IMR-90 (cell line): Measurements from ENCODE around the gene GPER1. TPM values are rescaled to one million over a fixed set of nuclear protein-coding genes. Genes with fewer than 3 reads are reported as not detected.

Experiments used
- ATAC-seq: fragments of 200-7000 bp; cut with Tn5 transposase; 2 replicates; pipeline ENCODE4 v1.9.1; 2020; ENCODE audit warnings: low read depth, mild to moderate bottlenecking, moderate library complexity
- BruUV-seq: library from RNA; stranded (reverse); fragments of 400-500 nt; replicated peaks from 2 replicates; lab custom pipeline; 2021; lab: Mats Ljungman, UMichigan
- CTCF ChIA-PET: fragments of 300-600 bp; formaldehyde crosslinking; extraction: SDS; loops from one replicate; lab custom pipeline; 2021; ENCODE audit warnings: antibody characterized with exemption; lab: Yijun Ruan, JAX
- POLR2A ChIA-PET: fragments of 300-600 bp; sonication (Branson Sonifier 250); formaldehyde crosslinking; loops from one replicate; lab custom pipeline; 2022; ENCODE audit warnings: antibody characterized with exemption; ENCODE audit not compliant: unreplicated experiment; lab: Charles Lee
- DNase-seq: peaks from one replicate; pipeline ENCODE4 v3.0.0; 2013
- H2AFZ ChIP-seq: replicated peaks from 2 replicates; pipeline ENCODE3; 2013; ENCODE audit warnings: low read length, mild to moderate bottlenecking; ENCODE audit not compliant: poor library complexity
- H2AK5ac ChIP-seq: 2 replicates; pipeline ENCODE4 v1.6.1; 2013; ENCODE audit warnings: low read depth, low read length, inconsistent platforms
- H2AK9ac ChIP-seq: replicated peaks from 2 replicates; pipeline ENCODE3; 2013; ENCODE audit warnings: mild to moderate bottlenecking, low read depth, low read length, moderate library complexity; ENCODE audit not compliant: poor library complexity
- H2BK120ac ChIP-seq: 2 replicates; pipeline ENCODE4 v1.6.1; 2013; ENCODE audit warnings: low read depth, low read length, inconsistent platforms
- H2BK15ac ChIP-seq: 3 replicates; pipeline ENCODE4 v1.6.1; 2013; ENCODE audit warnings: low read depth, low read length, inconsistent platforms
- H2BK20ac ChIP-seq: 2 replicates; pipeline ENCODE4 v1.6.1; 2013; ENCODE audit warnings: low read depth, mild to moderate bottlenecking, inconsistent platforms, low read length, moderate library complexity
- H2BK5ac ChIP-seq: 2 replicates; pipeline ENCODE4 v1.6.1; 2013; ENCODE audit warnings: mild to moderate bottlenecking, low read depth, low read length, inconsistent platforms; ENCODE audit not compliant: poor library complexity, severe bottlenecking
- H3K14ac ChIP-seq: replicated peaks from 2 replicates; pipeline ENCODE4 v1.6.1; 2013; ENCODE audit warnings: low read depth, low read length, inconsistent platforms
- H3K18ac ChIP-seq: 2 replicates; pipeline ENCODE4 v1.6.1; 2013; ENCODE audit warnings: low read depth, low read length, control low read depth
- H3K23ac ChIP-seq: 2 replicates; pipeline ENCODE4 v1.6.1; 2013; ENCODE audit warnings: low read depth, low read length, inconsistent platforms
- H3K27ac ChIP-seq: 2 replicates; pipeline ENCODE4 v1.5.1; 2013; ENCODE audit warnings: mild to moderate bottlenecking, control low read depth, low read length; ENCODE audit not compliant: insufficient read depth
- H3K27me3 ChIP-seq: 2 replicates; pipeline ENCODE4 v1.6.1; 2013; ENCODE audit warnings: low read length; ENCODE audit not compliant: control insufficient read depth, insufficient read depth
- H3K36me3 ChIP-seq: 2 replicates; pipeline ENCODE4 v1.6.1; 2013; ENCODE audit warnings: low read length, mixed read lengths; ENCODE audit not compliant: control insufficient read depth, insufficient read depth
- H3K4ac ChIP-seq: 2 replicates; pipeline ENCODE4 v1.6.1; 2013; ENCODE audit warnings: low read depth, low read length, inconsistent platforms
- H3K4me1 ChIP-seq: 2 replicates; pipeline ENCODE4 v1.6.1; 2013; ENCODE audit warnings: low read length, mixed read lengths; ENCODE audit not compliant: control insufficient read depth, insufficient read depth
- H3K4me2 ChIP-seq: 2 replicates; pipeline ENCODE4 v1.6.1; 2013; ENCODE audit warnings: low read depth, mild to moderate bottlenecking, control low read depth, low read length, moderate library complexity
- H3K4me3 ChIP-seq: 2 replicates; pipeline ENCODE4 v1.5.1; 2013; ENCODE audit warnings: low read depth, mild to moderate bottlenecking, control low read depth, low read length, moderate library complexity; ENCODE audit not compliant: insufficient read depth
- H3K56ac ChIP-seq: 2 replicates; pipeline ENCODE4 v1.6.1; 2013; ENCODE audit warnings: low read length, inconsistent platforms; ENCODE audit not compliant: insufficient read depth; ENCODE audit errors: extremely low read depth
- H3K79me1 ChIP-seq, 2 experiments: 2 replicates each; pipeline ENCODE4 v1.6.1; 2013; ENCODE audit warnings: low read length in 2 of 2, inconsistent platforms in 1 of 2, low read depth in 1 of 2
- H3K9ac ChIP-seq: 2 replicates; pipeline ENCODE4 v1.6.1; 2013; ENCODE audit warnings: low read depth, low read length, control low read depth
- H3K9me1 ChIP-seq: 2 replicates; pipeline ENCODE4 v1.6.1; 2013; ENCODE audit warnings: low read length, inconsistent platforms; ENCODE audit not compliant: insufficient read depth
- H3K9me3 ChIP-seq: 2 replicates; pipeline ENCODE4 v1.6.1; 2013; ENCODE audit warnings: low read length; ENCODE audit not compliant: control insufficient read depth, insufficient read depth
- H4K20me1 ChIP-seq: 2 replicates; pipeline ENCODE4 v1.6.1; 2013; ENCODE audit warnings: low read length, inconsistent platforms; ENCODE audit not compliant: insufficient read depth
- H4K5ac ChIP-seq: 2 replicates; pipeline ENCODE4 v1.6.1; 2013; ENCODE audit warnings: mild to moderate bottlenecking, low read depth, low read length, control low read depth
- H4K8ac ChIP-seq, 2 experiments: 2 replicates each; pipeline ENCODE4 v1.6.1; 2013; ENCODE audit warnings: low read depth in 2 of 2, low read length in 2 of 2, control low read depth in 1 of 2, inconsistent platforms in 1 of 2
- H4K91ac ChIP-seq: 2 replicates; pipeline ENCODE4 v1.6.1; 2013; ENCODE audit warnings: low read depth, low read length, inconsistent platforms; ENCODE audit not compliant: insufficient read depth
- BHLHE40 ChIP-seq: fragments of 150-350 bp; IDR thresholded peaks from 2 replicates; pipeline ENCODE4 v1.6.1; 2016; ENCODE audit warnings: mild to moderate bottlenecking, low read depth, low read length
- CEBPB ChIP-seq: IDR thresholded peaks from 2 replicates; pipeline ENCODE4 v1.6.1; 2012; ENCODE audit warnings: low read depth, low read length, improper control_type of control experiment
- CHD1 ChIP-seq: IDR thresholded peaks from 2 replicates; pipeline ENCODE4 v1.6.1; 2012; ENCODE audit warnings: low read depth, low read length, improper control_type of control experiment
- FOS ChIP-seq: fragments of 150-350 bp; IDR thresholded peaks from 2 replicates; pipeline ENCODE4 v1.6.1; 2016; ENCODE audit warnings: low read depth, low read length
- NFE2L2 ChIP-seq: fragments of 150-350 bp; IDR thresholded peaks from 2 replicates; pipeline ENCODE4 v1.6.1; 2016; ENCODE audit warnings: low read depth, mild to moderate bottlenecking, low read length
- POLR2A ChIP-seq: IDR thresholded peaks from 2 replicates; pipeline ENCODE4 v1.6.1; 2012; ENCODE audit warnings: mild to moderate bottlenecking, low read depth, low read length
- RCOR1 ChIP-seq: IDR thresholded peaks from 2 replicates; pipeline ENCODE4 v1.6.1; 2012; ENCODE audit warnings: mild to moderate bottlenecking, low read length, improper control_type of control experiment; ENCODE audit not compliant: insufficient replicate concordance
- RFX5 ChIP-seq: IDR thresholded peaks from 2 replicates; pipeline ENCODE4 v1.8.0; 2012; ENCODE audit warnings: low read depth, mild to moderate bottlenecking, low read length, moderate library complexity
- SMC3 ChIP-seq: fragments of 150-350 bp; IDR thresholded peaks from 2 replicates; pipeline ENCODE4 v1.6.1; 2016; ENCODE audit warnings: low read depth, mild to moderate bottlenecking, antibody characterized with exemption, low read length, moderate library complexity
- WGBS, 2 experiments: methylation state at CpG; one replicate each; pipeline versions ENCODE4 v1.1.5 to v1.1.7; 2013; ENCODE audit warnings: missing lambda C conversion rate in 2 of 2; ENCODE audit not compliant: insufficient read length in 1 of 2; ENCODE audit errors: extremely low coverage in 2 of 2; 5-methylcytosine and 5-hydroxymethylcytosine counted together
- dilution Hi-C: fragments of 300-500 bp; cut with HindIII; formaldehyde crosslinking; loops from one replicate; pipeline ENCODE4 v1.14.3; 2018; ENCODE audit warnings: low sequenced_read_pairs; ENCODE audit not compliant: unreplicated experiment
- in situ Hi-C: fragments of 300-500 bp; cut with MboI; formaldehyde crosslinking; loops from 3 replicates; pipeline ENCODE4 v1.14.3; 2019; ENCODE audit warnings: low sequenced_read_pairs, inconsistent platforms, mixed read lengths
- intact Hi-C: fragments of 100-400 bp; cut with micrococcal nuclease; formaldehyde crosslinking; loops from 2 replicates; pipeline ENCODE4 v1.10.0; 2022
- polyA plus RNA-seq, 3 experiments: library from polyadenylated mRNA; depleted of rRNA; stranded (reverse); fragments of >200 nt; gene quantifications; 2 replicates each; pipeline ENCODE4 v1.2.3, GENCODE V29; 2012; ENCODE audit warnings: low replicate concordance in 1 of 3
- total RNA-seq: library from RNA; depleted of rRNA; stranded (reverse); fragments of >200 nt; gene quantifications from 2 replicates; pipeline ENCODE4 v1.2.3, GENCODE V29; 2012
- TF ChIP-seq, protein P1 (sequence below): fragments of 150-350 bp; IDR thresholded peaks from 2 replicates; pipeline ENCODE4 v1.6.1; 2016; ENCODE audit warnings: low read depth, mild to moderate bottlenecking, low read length, moderate library complexity, borderline replicate concordance
- TF ChIP-seq, protein P2 (sequence below): conservative IDR thresholded peaks from 2 replicates; pipeline ENCODE4 v1.5.1; 2012; ENCODE audit warnings: mild to moderate bottlenecking, low read depth, low read length, improper control_type of control experiment

GPER1 gene
- total and polyA plus RNA-seq, 2 of the 4 experiments (the other 2 are of a cell fraction): 2.0 to 5.8 TPM

DNA sequence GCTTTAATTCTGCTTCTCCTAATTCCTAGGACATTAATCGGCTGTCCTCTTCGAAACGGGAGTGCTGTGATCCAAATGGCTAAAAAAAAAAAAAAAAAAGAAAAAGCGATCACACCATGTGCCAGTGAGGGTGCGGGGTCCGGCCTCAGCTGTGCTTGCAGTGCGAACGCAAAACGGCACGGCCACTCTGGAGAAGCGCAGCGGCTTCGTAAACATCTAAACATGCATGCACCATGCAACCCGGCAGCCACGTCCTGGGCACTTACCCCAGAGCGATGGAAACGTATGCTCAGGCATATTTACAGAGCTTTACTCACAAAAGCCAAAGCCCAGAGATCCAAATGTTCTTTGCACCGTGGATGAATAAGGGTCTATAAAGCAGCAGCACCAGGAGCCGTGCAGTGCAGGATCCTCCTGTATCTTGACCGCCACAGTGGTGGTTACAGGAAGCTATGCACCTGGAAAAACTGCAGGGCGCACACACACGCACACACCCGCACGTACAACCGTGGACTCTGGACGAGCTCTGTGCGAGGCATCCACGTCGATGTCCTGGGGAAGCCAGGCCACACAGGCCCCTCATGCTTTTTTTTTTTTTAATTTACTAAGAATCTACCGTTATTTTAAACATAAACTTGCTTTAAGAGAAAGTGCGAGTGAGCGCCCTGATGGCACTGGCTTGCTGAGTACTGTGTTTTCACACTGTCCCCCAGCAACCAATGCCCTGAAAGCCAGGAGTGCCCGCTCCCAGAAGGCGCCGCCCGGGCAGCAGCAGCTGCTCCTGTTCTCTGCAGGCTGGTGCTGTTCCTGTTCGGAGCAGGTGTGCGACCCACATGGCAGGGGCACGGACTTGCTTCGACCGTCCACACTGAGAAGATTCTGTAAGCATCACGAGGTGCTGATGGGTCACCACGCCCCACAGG is 25.0 kb downstream of the GPER1 start:
- no peak overlapping the region for H2BK15ac ChIP-seq
- DNase-seq (no peak), ATAC-seq (no peak)
- H3K9me3 ChIP-seq: no peaks in the 10 kb centered on the region
- dilution Hi-C loops (no loop called here), intact Hi-C loops (no loop called here), in situ Hi-C loops (no loop called here)
- H3K14ac ChIP-seq: no peak overlapping the region
- H3K4ac ChIP-seq: no peak overlapping the region
- H2BK20ac ChIP-seq: no peak overlapping the region
- no peak overlapping the region for H2AK9ac ChIP-seq
- no peak overlapping the region for H2AFZ ChIP-seq
- H3K79me1 ChIP-seq: peaks cover 0 to 18% of the 10 kb centered on the region in 2 experiments; a peak in 3 of 4 replicates
- CTCF ChIA-PET: interaction anchor here (0.6 to 1.4 kb wide), 2 partner anchors 25 to 63 kb away, joined by 3 to 7 read pairs; partner anchors contain the start of gene GPER1
- H3K36me3 ChIP-seq: no peaks in the 10 kb centered on the region; the same call in 1 of the 2 replicates
- H2BK120ac ChIP-seq: no peak overlapping the region
- H3K4me2 ChIP-seq: no peak overlapping the region
- no peak overlapping the region for H3K18ac ChIP-seq
- H2BK5ac ChIP-seq: no peak overlapping the region
- H2AK5ac ChIP-seq: no peak overlapping the region
- no peak overlapping the region for H4K5ac ChIP-seq
- H3K9me1 ChIP-seq: no peaks in the 10 kb centered on the region
- H3K4me1 ChIP-seq: no peaks in the 10 kb centered on the region
- BruUV-seq: no TSS peak
- H4K8ac ChIP-seq: no peak overlapping the region
- no peak overlapping the region for H3K4me3 ChIP-seq
- no peak overlapping the region for H3K56ac ChIP-seq
- POLR2A ChIA-PET: no interaction called here
- TF ChIP-seq, protein P1, sequence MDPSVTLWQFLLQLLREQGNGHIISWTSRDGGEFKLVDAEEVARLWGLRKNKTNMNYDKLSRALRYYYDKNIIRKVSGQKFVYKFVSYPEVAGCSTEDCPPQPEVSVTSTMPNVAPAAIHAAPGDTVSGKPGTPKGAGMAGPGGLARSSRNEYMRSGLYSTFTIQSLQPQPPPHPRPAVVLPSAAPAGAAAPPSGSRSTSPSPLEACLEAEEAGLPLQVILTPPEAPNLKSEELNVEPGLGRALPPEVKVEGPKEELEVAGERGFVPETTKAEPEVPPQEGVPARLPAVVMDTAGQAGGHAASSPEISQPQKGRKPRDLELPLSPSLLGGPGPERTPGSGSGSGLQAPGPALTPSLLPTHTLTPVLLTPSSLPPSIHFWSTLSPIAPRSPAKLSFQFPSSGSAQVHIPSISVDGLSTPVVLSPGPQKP: no peak
- no peak for TF ChIP-seq POLR2A
- no peak for TF ChIP-seq SMC3
- TF ChIP-seq, protein P2, sequence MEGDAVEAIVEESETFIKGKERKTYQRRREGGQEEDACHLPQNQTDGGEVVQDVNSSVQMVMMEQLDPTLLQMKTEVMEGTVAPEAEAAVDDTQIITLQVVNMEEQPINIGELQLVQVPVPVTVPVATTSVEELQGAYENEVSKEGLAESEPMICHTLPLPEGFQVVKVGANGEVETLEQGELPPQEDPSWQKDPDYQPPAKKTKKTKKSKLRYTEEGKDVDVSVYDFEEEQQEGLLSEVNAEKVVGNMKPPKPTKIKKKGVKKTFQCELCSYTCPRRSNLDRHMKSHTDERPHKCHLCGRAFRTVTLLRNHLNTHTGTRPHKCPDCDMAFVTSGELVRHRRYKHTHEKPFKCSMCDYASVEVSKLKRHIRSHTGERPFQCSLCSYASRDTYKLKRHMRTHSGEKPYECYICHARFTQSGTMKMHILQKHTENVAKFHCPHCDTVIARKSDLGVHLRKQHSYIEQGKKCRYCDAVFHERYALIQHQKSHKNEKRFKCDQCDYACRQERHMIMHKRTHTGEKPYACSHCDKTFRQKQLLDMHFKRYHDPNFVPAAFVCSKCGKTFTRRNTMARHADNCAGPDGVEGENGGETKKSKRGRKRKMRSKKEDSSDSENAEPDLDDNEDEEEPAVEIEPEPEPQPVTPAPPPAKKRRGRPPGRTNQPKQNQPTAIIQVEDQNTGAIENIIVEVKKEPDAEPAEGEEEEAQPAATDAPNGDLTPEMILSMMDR: no peak
- TF ChIP-seq RCOR1: no peak
- no peak for TF ChIP-seq BHLHE40
- no peak for TF ChIP-seq RFX5
- no peak for TF ChIP-seq CHD1
- no peak for TF ChIP-seq CEBPB
- no peak for TF ChIP-seq NFE2L2
- no peak for TF ChIP-seq FOS
- H3K27ac ChIP-seq: no peak overlapping the region
- H4K91ac ChIP-seq: no peak overlapping the region
- no peak overlapping the region for H3K9ac ChIP-seq
- no peaks in the 10 kb centered on the region for H4K20me1 ChIP-seq
- 93% methylated on average over 26 of the region's 43 CpGs; no CpG with 5 or more reads in 1 of the 2 experiments for WGBS, 2 experiments
- H3K23ac ChIP-seq: no peak overlapping the region
- no peaks in the 10 kb centered on the region for H3K27me3 ChIP-seq
